Measurements from ENCODE around the gene SLC5A6. TPM values are rescaled to one million over a fixed set of nuclear protein-coding genes. Genes with fewer than 3 reads are reported as not detected.

Gene SLC5A6
- total RNA-seq, result 10 to 100 TPM; 33.8 to 72.0 TPM

GRCh38 chr2:27211943-27212625 is at the start of gene SLC5A6, which contains the start of gene ATRAID:
Gene SLC5A6, minus strand, starts transcription at chr2:27212268. Its CDS starts 4,618 bp downstream, at chr2:27207650.
Gene ATRAID, plus strand, starts transcription at chr2:27212041. Its CDS starts 328 bp downstream, at chr2:27212369.
- Mint-ChIP-seq H3K4me3 (peak within 1 kb of the TSS; percentile 98), H3K4me1 (peaks cover 28% of the 10 kb centered on the region), H3K27me3 (no peaks in the 10 kb centered on the region), H3K36me3 (ENCODE audit: low read depth) (peaks cover 61% of the 10 kb centered on the region), H3K9me3 (no peaks in the 10 kb centered on the region), H3K27ac (peak within 1 kb of the TSS; percentile 98)
- peak; percentile 92 for ATAC-seq (replicated peaks)

- Mint-ChIP-seq H3K4me3 (peak overlapping the region; percentile 64), H3K9me3 (no peaks in the 10 kb centered on the region), H3K36me3 (ENCODE audit: low read depth) (peaks cover 7% of the 10 kb centered on the region), H3K27ac (no peak overlapping the region), H3K27me3 (peaks cover 61% of the 10 kb centered on the region), H3K4me1 (peaks cover 15% of the 10 kb centered on the region)
- no peak for ATAC-seq (replicated peaks)
These were observed 49.3 kb upstream of the SLC5A6 start for GRCh38 chr2:27261241-27261925.

GRCh38 chr2:27258051-27258450 is 46.0 kb upstream of the SLC5A6 start:
- H3K27me3 Mint-ChIP-seq, result peaks cover 63% of the 10 kb centered on the region
- ATAC-seq (replicated peaks), result no peak
- peaks cover under 1% of the 10 kb centered on the region for H3K36me3 Mint-ChIP-seq (ENCODE audit: low read depth)
- H3K4me1 Mint-ChIP-seq, result peaks cover 5% of the 10 kb centered on the region
- no peak overlapping the region for H3K27ac Mint-ChIP-seq
- H3K9me3 Mint-ChIP-seq, result no peaks in the 10 kb centered on the region
- no peak overlapping the region for H3K4me3 Mint-ChIP-seq

- H3K9me3 Mint-ChIP-seq, result no peaks in the 10 kb centered on the region
- H3K27ac Mint-ChIP-seq, result no peak overlapping the region
- ATAC-seq (replicated peaks), result no peak
- no peaks in the 10 kb centered on the region for H3K36me3 Mint-ChIP-seq (ENCODE audit: low read depth)
- H3K4me1 Mint-ChIP-seq, result peaks cover 4% of the 10 kb centered on the region
- H3K4me3 Mint-ChIP-seq, result no peak overlapping the region
- H3K27me3 Mint-ChIP-seq, result peaks cover 63% of the 10 kb centered on the region
These were observed 44.9 kb upstream of the SLC5A6 start for GRCh38 chr2:27256855-27257454.

GRCh38 chr2:27255660-27256059 is 43.6 kb upstream of the SLC5A6 start:
- Mint-ChIP-seq H3K27ac (no peak overlapping the region), H3K9me3 (no peaks in the 10 kb centered on the region), H3K27me3 (peaks cover 59% of the 10 kb centered on the region), H3K4me1 (peaks cover under 1% of the 10 kb centered on the region), H3K36me3 (ENCODE audit: low read depth) (no peaks in the 10 kb centered on the region), H3K4me3 (no peak overlapping the region)
- no peak for ATAC-seq (replicated peaks)

- no peak for ATAC-seq (replicated peaks)
- Mint-ChIP-seq H3K4me3 (no peak overlapping the region), H3K27ac (no peak overlapping the region), H3K9me3 (no peaks in the 10 kb centered on the region), H3K4me1 (no peaks in the 10 kb centered on the region), H3K27me3 (peaks cover 55% of the 10 kb centered on the region), H3K36me3 (ENCODE audit: low read depth) (no peaks in the 10 kb centered on the region)
These were observed 43.1 kb upstream of the SLC5A6 start for GRCh38 chr2:27255187-27255586.

GRCh38 chr2:27251766-27252165 is 39.7 kb upstream of the SLC5A6 start:
- ATAC-seq (replicated peaks), result no peak
- Mint-ChIP-seq H3K9me3 (no peaks in the 10 kb centered on the region), H3K4me3 (no peak overlapping the region), H3K27ac (no peak overlapping the region), H3K4me1 (no peaks in the 10 kb centered on the region), H3K27me3 (peaks cover 36% of the 10 kb centered on the region), H3K36me3 (ENCODE audit: low read depth) (no peaks in the 10 kb centered on the region)

GRCh38 chr2:27250652-27251379 is 38.7 kb upstream of the SLC5A6 start:
- Mint-ChIP-seq H3K27ac (no peak overlapping the region), H3K4me3 (no peak overlapping the region), H3K4me1 (no peaks in the 10 kb centered on the region), H3K9me3 (no peaks in the 10 kb centered on the region), H3K36me3 (ENCODE audit: low read depth) (no peaks in the 10 kb centered on the region), H3K27me3 (peaks cover 27% of the 10 kb centered on the region)
- no peak for ATAC-seq (replicated peaks)

- no peak overlapping the region for H3K27ac Mint-ChIP-seq
- no peak overlapping the region for H3K4me3 Mint-ChIP-seq
- no peaks in the 10 kb centered on the region for H3K36me3 Mint-ChIP-seq (ENCODE audit: low read depth)
- no peaks in the 10 kb centered on the region for H3K4me1 Mint-ChIP-seq
- ATAC-seq (replicated peaks), result peak; percentile 83
- peaks cover 20% of the 10 kb centered on the region for H3K27me3 Mint-ChIP-seq
- no peaks in the 10 kb centered on the region for H3K9me3 Mint-ChIP-seq
These were observed 38.0 kb upstream of the SLC5A6 start for GRCh38 chr2:27249891-27250651.

GRCh38 chr2:27249159-27249890 is 37.3 kb upstream of the SLC5A6 start:
- ATAC-seq (replicated peaks), result no peak
- H3K9me3 Mint-ChIP-seq, result no peaks in the 10 kb centered on the region
- H3K36me3 Mint-ChIP-seq (ENCODE audit: low read depth), result peaks cover 1% of the 10 kb centered on the region

GRCh38 chr2:27247893-27248292 is 35.8 kb upstream of the SLC5A6 start:
- no peaks in the 10 kb centered on the region for H3K4me1 Mint-ChIP-seq

More at GRCh38 chr2:27249159-27249890, 37.3 kb upstream of the SLC5A6 start:
- peaks cover 13% of the 10 kb centered on the region for H3K27me3 Mint-ChIP-seq
- H3K27ac Mint-ChIP-seq, result peak overlapping the region; percentile 17
- H3K4me1 Mint-ChIP-seq, result no peaks in the 10 kb centered on the region
- H3K4me3 Mint-ChIP-seq, result no peak overlapping the region

GRCh38 chr2:27245626-27246025 is 33.6 kb upstream of the SLC5A6 start:
- H3K27ac Mint-ChIP-seq, result no peak overlapping the region
- no peaks in the 10 kb centered on the region for H3K4me1 Mint-ChIP-seq
- no peak overlapping the region for H3K4me3 Mint-ChIP-seq
- H3K9me3 Mint-ChIP-seq, result no peaks in the 10 kb centered on the region
- peaks cover 5% of the 10 kb centered on the region for H3K27me3 Mint-ChIP-seq
- H3K36me3 Mint-ChIP-seq (ENCODE audit: low read depth), result peaks cover 38% of the 10 kb centered on the region
- no peak for ATAC-seq (replicated peaks)

More at GRCh38 chr2:27247893-27248292, 35.8 kb upstream of the SLC5A6 start:
- H3K9me3 Mint-ChIP-seq, result no peaks in the 10 kb centered on the region
- no peak overlapping the region for H3K4me3 Mint-ChIP-seq
- H3K36me3 Mint-ChIP-seq (ENCODE audit: low read depth), result peaks cover 15% of the 10 kb centered on the region
- no peak overlapping the region for H3K27ac Mint-ChIP-seq
- ATAC-seq (replicated peaks), result no peak
- H3K27me3 Mint-ChIP-seq, result peaks cover 12% of the 10 kb centered on the region

- Mint-ChIP-seq H3K4me1 (no peaks in the 10 kb centered on the region), H3K36me3 (ENCODE audit: low read depth) (peaks cover 43% of the 10 kb centered on the region), H3K27me3 (peaks cover 4% of the 10 kb centered on the region), H3K9me3 (no peaks in the 10 kb centered on the region), H3K4me3 (no peak overlapping the region), H3K27ac (no peak overlapping the region)
- ATAC-seq (replicated peaks), result no peak
These were observed 33.0 kb upstream of the SLC5A6 start for GRCh38 chr2:27245116-27245515.

Measured in activated T-helper 17 cell treated with anti-CD3 and anti-CD28 coated beads, Interleukin-2, amount 50 U/mL, for 72 hours (primary cell).